Measurements from ENCODE around the gene ANKS6.

GRCh38 chr9:98798254-98798653, 1.9 kb upstream of the ANKS6 start:
- TF ChIP-seq POLR2AphosphoS5 (IDR thresholded peaks at IDR 0.05; ENCODE audit: low read depth, low read length) = no peak
- TF ChIP-seq, protein P1, sequence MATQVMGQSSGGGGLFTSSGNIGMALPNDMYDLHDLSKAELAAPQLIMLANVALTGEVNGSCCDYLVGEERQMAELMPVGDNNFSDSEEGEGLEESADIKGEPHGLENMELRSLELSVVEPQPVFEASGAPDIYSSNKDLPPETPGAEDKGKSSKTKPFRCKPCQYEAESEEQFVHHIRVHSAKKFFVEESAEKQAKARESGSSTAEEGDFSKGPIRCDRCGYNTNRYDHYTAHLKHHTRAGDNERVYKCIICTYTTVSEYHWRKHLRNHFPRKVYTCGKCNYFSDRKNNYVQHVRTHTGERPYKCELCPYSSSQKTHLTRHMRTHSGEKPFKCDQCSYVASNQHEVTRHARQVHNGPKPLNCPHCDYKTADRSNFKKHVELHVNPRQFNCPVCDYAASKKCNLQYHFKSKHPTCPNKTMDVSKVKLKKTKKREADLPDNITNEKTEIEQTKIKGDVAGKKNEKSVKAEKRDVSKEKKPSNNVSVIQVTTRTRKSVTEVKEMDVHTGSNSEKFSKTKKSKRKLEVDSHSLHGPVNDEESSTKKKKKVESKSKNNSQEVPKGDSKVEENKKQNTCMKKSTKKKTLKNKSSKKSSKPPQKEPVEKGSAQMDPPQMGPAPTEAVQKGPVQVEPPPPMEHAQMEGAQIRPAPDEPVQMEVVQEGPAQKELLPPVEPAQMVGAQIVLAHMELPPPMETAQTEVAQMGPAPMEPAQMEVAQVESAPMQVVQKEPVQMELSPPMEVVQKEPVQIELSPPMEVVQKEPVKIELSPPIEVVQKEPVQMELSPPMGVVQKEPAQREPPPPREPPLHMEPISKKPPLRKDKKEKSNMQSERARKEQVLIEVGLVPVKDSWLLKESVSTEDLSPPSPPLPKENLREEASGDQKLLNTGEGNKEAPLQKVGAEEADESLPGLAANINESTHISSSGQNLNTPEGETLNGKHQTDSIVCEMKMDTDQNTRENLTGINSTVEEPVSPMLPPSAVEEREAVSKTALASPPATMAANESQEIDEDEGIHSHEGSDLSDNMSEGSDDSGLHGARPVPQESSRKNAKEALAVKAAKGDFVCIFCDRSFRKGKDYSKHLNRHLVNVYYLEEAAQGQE (IDR thresholded peaks at IDR 0.05; ENCODE audit: insufficient read depth in 1 of 2, low read depth in 2 of 2, low read length in 1 of 2) = no peak
